GM18517 (cell line): ENCODE results near the gene ZNF480.
"Not testable (repeated sequence)": the region's sequence is repeated elsewhere in the genome, so short reads cannot be mapped to it uniquely, and the experiment has no call there.

ENCODE experiments used
- ATAC-seq: cut with Tn5 transposase; IDR thresholded peaks from one replicate; pipeline ENCODE4 v1.9.1; 2021; ENCODE audit warnings: mild to moderate bottlenecking, moderate library complexity; ENCODE audit not compliant: unreplicated experiment

ZNF480 gene

GRCh38 chr19:52336791-52337381, 39.9 kb downstream of the ZNF480 start:
- no peak for ATAC-seq

- ATAC-seq = not testable (repeated sequence)
These were observed 42.1 kb downstream of the ZNF480 start for GRCh38 chr19:52339022-52339421.

DNA sequence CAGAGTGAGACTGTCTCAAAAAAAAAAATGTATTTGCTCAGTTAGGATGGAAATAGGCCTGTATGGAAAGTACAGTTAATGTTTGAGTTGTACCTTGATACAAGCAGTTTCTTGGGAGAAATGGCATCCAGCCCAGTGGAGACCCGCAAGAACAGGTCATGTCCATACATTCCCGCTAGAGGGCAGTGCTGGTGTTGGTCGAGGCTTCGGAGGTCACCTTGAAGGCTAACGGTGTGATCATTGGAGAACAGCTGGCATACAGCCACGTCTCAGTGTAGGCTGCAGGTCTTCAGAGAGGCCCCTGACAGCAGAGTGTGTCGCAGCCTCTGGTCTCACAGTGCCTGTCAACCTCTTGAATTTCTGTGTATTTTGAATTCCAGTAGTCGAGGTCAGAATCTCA, 46.6 kb downstream of the ZNF480 start:
- no peak for ATAC-seq

- no peak for ATAC-seq
These were observed 48.2 kb downstream of the ZNF480 start for GRCh38 chr19:52345162-52345561.

- ATAC-seq = no peak
These were observed 54.5 kb downstream of the ZNF480 start for GRCh38 chr19:52351512-52351911.

DNA sequence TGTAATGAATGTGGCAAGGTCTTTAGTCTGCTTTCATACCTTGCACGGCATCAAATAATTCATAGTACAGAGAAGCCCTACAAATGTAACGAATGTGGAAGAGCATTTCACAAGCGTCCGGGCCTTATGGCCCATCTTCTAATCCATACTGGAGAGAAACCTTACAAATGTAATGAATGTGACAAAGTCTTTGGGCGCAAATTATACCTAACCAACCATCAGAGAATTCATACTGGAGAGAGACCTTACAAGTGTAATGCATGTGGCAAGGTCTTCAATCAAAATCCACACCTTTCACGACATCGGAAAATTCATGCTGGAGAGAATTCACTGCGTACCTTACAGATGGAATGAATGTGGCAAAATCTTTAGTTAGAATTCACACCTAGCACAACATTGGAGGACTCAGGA, 69.5 kb downstream of the ZNF480 start:
- ATAC-seq = no peak

GRCh38 chr19:52369559-52370340, 72.8 kb downstream of the ZNF480 start, which contains the start of gene ZNF880:
Gene ZNF880, plus strand, starts transcription at chr19:52369923. Its CDS starts 43 bp downstream, at chr19:52369966.
- ATAC-seq = no peak

- no peak for ATAC-seq
These were observed 73.4 kb downstream of the ZNF480 start for GRCh38 chr19:52370341-52370710.
